ENCODE measurements around the gene PRSS35.

GRCh38 chr6:83505356-83505755, 7.0 kb upstream of the PRSS35 start:
- no peak for TF ChIP-seq CTCF (conservative IDR thresholded peaks at IDR 0.05 in 1 of 2, IDR thresholded peaks at IDR 0.05 in 1 of 2; ENCODE audit: low read depth in 1 of 2, low read length in 2 of 2)
- TF ChIP-seq EZH2 (IDR thresholded peaks at IDR 0.05; ENCODE audit: low read length, missing control alignments): no peak

Data from fibroblast of lung (primary cell).